ENCODE measurements around the gene PADI3. TPM values are rescaled to one million over a fixed set of nuclear protein-coding genes. Genes with fewer than 3 reads are reported as not detected.

Gene PADI3
- total RNA-seq, 1 donor, result not detected

- Histone ChIP-seq H3K4me3 (ENCODE audit: low read length) (no peak overlapping the region), H3K27me3 (ENCODE audit: insufficient read depth, low read length) (no peaks in the 10 kb centered on the region), H3K4me1 (ENCODE audit: insufficient read depth, low read length) (no peaks in the 10 kb centered on the region), H3K9me3 (ENCODE audit: low read depth, low read length) (no peaks in the 10 kb centered on the region)
Measured at GRCh38 chr1:17330856-17331255, 82.0 kb downstream of the PADI3 start.

GRCh38 chr1:17333081-17333480, 84.2 kb downstream of the PADI3 start:
- no peaks in the 10 kb centered on the region for H3K27me3 ChIP-seq (ENCODE audit: insufficient read depth, low read length)
- H3K9me3 ChIP-seq (ENCODE audit: low read depth, low read length), result no peaks in the 10 kb centered on the region
- H3K4me1 ChIP-seq (ENCODE audit: insufficient read depth, low read length), result no peaks in the 10 kb centered on the region
- H3K4me3 ChIP-seq (ENCODE audit: low read length), result no peak overlapping the region

Other genes starting within 250 kb of the PADI3 start
- gene ATP13A2, start 237.2 kb upstream of the PADI3 start, total RNA-seq, result 15.1 TPM
- 100 TPM for gene SDHB, start 195.1 kb upstream of the PADI3 start, total RNA-seq
- gene PADI2, start 129.6 kb upstream of the PADI3 start, total RNA-seq, result 9.1 TPM
- not detected for gene PADI1, start 44.0 kb upstream of the PADI3 start, total RNA-seq
- 8.2 TPM for gene PADI4, start 59.1 kb downstream of the PADI3 start, total RNA-seq
- gene PADI6, start 123.1 kb downstream of the PADI3 start, total RNA-seq, result not detected
- gene RCC2, start 190.6 kb downstream of the PADI3 start, total RNA-seq, result 34.6 TPM

All from mononuclear cell (primary cell).